Measurements from ENCODE around the gene BEGAIN. TPM values are rescaled to one million over a fixed set of nuclear protein-coding genes. Genes with fewer than 3 reads are reported as not detected.

The BEGAIN gene
- total RNA-seq, 1 donor from 2014 or later = 7.0 TPM

GRCh38 chr14:100551056-100551455, 36.2 kb downstream of the BEGAIN start:
- peaks cover 2% of the 10 kb centered on the region for H3K27me3 Mint-ChIP-seq (ENCODE audit: unreplicated experiment)
- no peak overlapping the region for H3K27ac Mint-ChIP-seq (ENCODE audit: unreplicated experiment)
- H3K4me3 Mint-ChIP-seq (ENCODE audit: unreplicated experiment) = no peak overlapping the region
- DNase-seq (ENCODE audit: extremely low spot score, unreplicated experiment) = no peak
- TF ChIP-seq, protein P1, sequence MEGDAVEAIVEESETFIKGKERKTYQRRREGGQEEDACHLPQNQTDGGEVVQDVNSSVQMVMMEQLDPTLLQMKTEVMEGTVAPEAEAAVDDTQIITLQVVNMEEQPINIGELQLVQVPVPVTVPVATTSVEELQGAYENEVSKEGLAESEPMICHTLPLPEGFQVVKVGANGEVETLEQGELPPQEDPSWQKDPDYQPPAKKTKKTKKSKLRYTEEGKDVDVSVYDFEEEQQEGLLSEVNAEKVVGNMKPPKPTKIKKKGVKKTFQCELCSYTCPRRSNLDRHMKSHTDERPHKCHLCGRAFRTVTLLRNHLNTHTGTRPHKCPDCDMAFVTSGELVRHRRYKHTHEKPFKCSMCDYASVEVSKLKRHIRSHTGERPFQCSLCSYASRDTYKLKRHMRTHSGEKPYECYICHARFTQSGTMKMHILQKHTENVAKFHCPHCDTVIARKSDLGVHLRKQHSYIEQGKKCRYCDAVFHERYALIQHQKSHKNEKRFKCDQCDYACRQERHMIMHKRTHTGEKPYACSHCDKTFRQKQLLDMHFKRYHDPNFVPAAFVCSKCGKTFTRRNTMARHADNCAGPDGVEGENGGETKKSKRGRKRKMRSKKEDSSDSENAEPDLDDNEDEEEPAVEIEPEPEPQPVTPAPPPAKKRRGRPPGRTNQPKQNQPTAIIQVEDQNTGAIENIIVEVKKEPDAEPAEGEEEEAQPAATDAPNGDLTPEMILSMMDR (IDR thresholded peaks at IDR 0.05) = no peak
- no peaks in the 10 kb centered on the region for H3K9me3 Mint-ChIP-seq (ENCODE audit: unreplicated experiment)
- H3K4me1 Mint-ChIP-seq (ENCODE audit: unreplicated experiment) = peaks cover 8% of the 10 kb centered on the region
- no peaks in the 10 kb centered on the region for H3K36me3 Mint-ChIP-seq (ENCODE audit: unreplicated experiment)

DNA sequence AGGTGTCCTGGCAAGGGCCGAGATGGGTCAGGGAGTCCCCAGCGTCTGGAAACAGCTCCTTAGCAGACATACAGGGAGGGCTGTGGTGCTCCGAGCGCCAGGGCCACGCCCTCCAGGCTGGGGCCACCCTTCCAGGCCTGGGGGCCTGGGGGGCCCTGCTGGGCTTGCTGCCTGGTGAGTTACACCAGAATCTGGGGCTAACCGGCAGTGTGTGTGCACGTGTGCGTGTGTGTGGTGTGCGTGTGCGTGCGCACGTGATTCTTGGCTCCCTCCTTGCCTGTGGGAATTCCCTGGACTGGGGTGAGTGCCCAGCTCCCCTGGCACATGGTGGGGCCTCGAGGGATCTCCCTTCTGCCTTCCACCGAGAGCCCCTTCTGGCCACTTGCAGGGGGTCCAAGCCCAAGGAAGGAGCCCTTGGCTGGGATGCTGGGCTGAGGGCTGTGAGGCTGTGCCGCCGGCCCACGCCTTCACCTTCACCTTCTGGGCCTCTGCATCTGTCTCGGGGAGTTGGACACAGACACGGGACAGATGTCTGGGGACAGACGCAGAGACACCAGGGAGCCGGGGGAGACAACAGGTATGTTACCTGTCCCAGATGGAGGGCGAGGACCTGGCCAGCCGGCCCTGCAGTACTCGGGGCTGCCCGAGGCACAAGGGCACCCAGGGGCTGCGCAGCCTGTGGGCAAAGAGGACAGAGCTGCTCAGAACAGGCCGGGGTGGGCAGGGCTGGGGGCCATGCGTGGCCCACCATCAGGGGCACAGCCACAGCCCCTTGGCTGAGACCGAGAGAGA, 37.2 kb downstream of the BEGAIN start:
- no peaks in the 10 kb centered on the region for H3K36me3 Mint-ChIP-seq (ENCODE audit: unreplicated experiment)
- peaks cover 2% of the 10 kb centered on the region for H3K27me3 Mint-ChIP-seq (ENCODE audit: unreplicated experiment)
- H3K27ac Mint-ChIP-seq (ENCODE audit: unreplicated experiment) = no peak overlapping the region
- DNase-seq (ENCODE audit: extremely low spot score, unreplicated experiment) = no peak
- TF ChIP-seq, protein P1 (IDR thresholded peaks at IDR 0.05) = no peak
- H3K9me3 Mint-ChIP-seq (ENCODE audit: unreplicated experiment) = no peaks in the 10 kb centered on the region
- H3K4me1 Mint-ChIP-seq (ENCODE audit: unreplicated experiment) = peaks cover 8% of the 10 kb centered on the region
- no peak overlapping the region for H3K4me3 Mint-ChIP-seq (ENCODE audit: unreplicated experiment)

- TF ChIP-seq, protein P1 (IDR thresholded peaks at IDR 0.05) = no peak
- Mint-ChIP-seq H3K27me3 (ENCODE audit: unreplicated experiment) (no peaks in the 10 kb centered on the region), H3K9me3 (ENCODE audit: unreplicated experiment) (no peaks in the 10 kb centered on the region), H3K4me3 (ENCODE audit: unreplicated experiment) (no peak overlapping the region), H3K27ac (ENCODE audit: unreplicated experiment) (no peak overlapping the region), H3K36me3 (ENCODE audit: unreplicated experiment) (no peaks in the 10 kb centered on the region), H3K4me1 (ENCODE audit: unreplicated experiment) (peaks cover 8% of the 10 kb centered on the region)
- DNase-seq (ENCODE audit: extremely low spot score, unreplicated experiment) = no peak
Observed at GRCh38 chr14:100548939-100549338, 38.3 kb downstream of the BEGAIN start.

DNA sequence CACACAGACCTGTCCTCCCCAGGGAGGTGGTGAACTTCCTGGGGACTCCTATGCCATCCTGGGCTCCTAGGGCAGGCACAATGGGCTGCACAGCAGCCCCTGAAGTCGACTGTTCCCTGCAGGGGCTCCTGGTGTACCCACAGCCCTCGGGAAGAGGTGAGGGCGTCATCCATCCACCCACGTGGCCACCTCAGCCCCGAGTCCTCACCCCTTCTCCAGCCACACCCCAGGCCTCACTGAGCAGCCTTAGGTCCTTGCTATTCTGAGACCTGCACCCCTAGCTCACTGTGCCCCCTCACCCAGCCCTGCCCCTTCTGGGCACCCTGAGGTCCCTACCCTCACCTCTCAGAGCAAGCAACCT, 38.9 kb downstream of the BEGAIN start:
- H3K36me3 Mint-ChIP-seq (ENCODE audit: unreplicated experiment) = no peaks in the 10 kb centered on the region
- H3K4me1 Mint-ChIP-seq (ENCODE audit: unreplicated experiment) = peaks cover 8% of the 10 kb centered on the region
- no peak overlapping the region for H3K27ac Mint-ChIP-seq (ENCODE audit: unreplicated experiment)
- H3K27me3 Mint-ChIP-seq (ENCODE audit: unreplicated experiment) = no peaks in the 10 kb centered on the region
- TF ChIP-seq, protein P1 (IDR thresholded peaks at IDR 0.05) = no peak
- DNase-seq (ENCODE audit: extremely low spot score, unreplicated experiment) = no peak
- H3K9me3 Mint-ChIP-seq (ENCODE audit: unreplicated experiment) = no peaks in the 10 kb centered on the region
- H3K4me3 Mint-ChIP-seq (ENCODE audit: unreplicated experiment) = no peak overlapping the region

- H3K27me3 Mint-ChIP-seq (ENCODE audit: unreplicated experiment) = no peaks in the 10 kb centered on the region
- no peak overlapping the region for H3K4me3 Mint-ChIP-seq (ENCODE audit: unreplicated experiment)
- no peak overlapping the region for H3K27ac Mint-ChIP-seq (ENCODE audit: unreplicated experiment)
- no peak for DNase-seq (ENCODE audit: extremely low spot score, unreplicated experiment)
- H3K36me3 Mint-ChIP-seq (ENCODE audit: unreplicated experiment) = no peaks in the 10 kb centered on the region
- H3K9me3 Mint-ChIP-seq (ENCODE audit: unreplicated experiment) = no peaks in the 10 kb centered on the region
- TF ChIP-seq, protein P1 (IDR thresholded peaks at IDR 0.05) = no peak
- H3K4me1 Mint-ChIP-seq (ENCODE audit: unreplicated experiment) = peaks cover 8% of the 10 kb centered on the region
Observed at GRCh38 chr14:100547633-100548294, 39.5 kb downstream of the BEGAIN start.
